Gastrocnemius medialis (tissue), 4 donors: ENCODE measurements around the gene SCMH1. TPM values are rescaled to one million over a fixed set of nuclear protein-coding genes. Genes with fewer than 3 reads are reported as not detected.
A peak's percentile ranks its signal among the peaks of the same experiment; 100 is the strongest.

ENCODE experiments used
- ATAC-seq, 2 donors: fragments of 150-250 bp; one replicate each; pipeline ENCODE4 v1.9.1; 2016
- DNase-seq, 2 donors: peaks; one replicate each; pipeline ENCODE4 v3.0.0-alpha.2; 2019
- H3K27ac ChIP-seq, 4 donors: fragments of 200-600 bp; sonication (generic); 1 replicate in 1 of 4; 2 replicates in 3 of 4; pipeline ENCODE4 v1.5.1; 2016 to 2018; ENCODE audit warnings: mild to moderate bottlenecking in 2 of 4, moderate library complexity in 1 of 4
- H3K27me3 ChIP-seq, 3 donors: fragments of 200-600 bp; sonication (generic) in 2 of 3; 1 replicate in 1 of 3; 2 replicates in 2 of 3; pipeline versions ENCODE4 v1.5.1 to v1.6.0; 2016 to 2019; ENCODE audit warnings: mild to moderate bottlenecking in 1 of 3, moderate library complexity in 1 of 3
- H3K36me3 ChIP-seq, 2 donors: fragments of 200-600 bp; sonication (generic) in 1 of 2; one replicate each; pipeline ENCODE4 v1.5.1; 2017 to 2018
- H3K4me1 ChIP-seq, 2 donors: fragments of 200-600 bp; sonication (generic) in 1 of 2; one replicate each; pipeline ENCODE4 v1.5.1; 2016 to 2017; ENCODE audit warnings: mild to moderate bottlenecking in 2 of 2
- H3K4me3 ChIP-seq, 4 donors: fragments of 200-600 bp; sonication (generic) in 3 of 4; 1 replicate in 1 of 4; 2 replicates in 3 of 4; pipeline ENCODE4 v1.5.1; 2016 to 2019; ENCODE audit warnings: mild to moderate bottlenecking in 2 of 4
- H3K9me3 ChIP-seq, 3 donors: fragments of 200-600 bp; sonication (generic) in 2 of 3; 1 replicate in 1 of 3; 2 replicates in 2 of 3; pipeline ENCODE4 v1.5.1; 2016 to 2019
- CTCF ChIP-seq, 5 experiments: fragments of 450-650 bp in 3 of 5; fragments of 200-600 bp in 2 of 5; sonication (generic) in 2 of 5; IDR thresholded peaks in 4 of 5; conservative IDR thresholded peaks in 1 of 5; 1 replicate in 4 of 5; 2 replicates in 1 of 5; pipeline ENCODE4 v1.5.1; 2016 to 2019; ENCODE audit warnings: antibody characterized with exemption in 5 of 5, mild to moderate bottlenecking in 3 of 5, moderate library complexity in 3 of 5
- POLR2A ChIP-seq, 2 donors: fragments of 450-650 bp; IDR thresholded peaks; one replicate each; pipeline ENCODE4 v1.6.1; 2017; ENCODE audit warnings: antibody characterized with exemption in 2 of 2, mild to moderate bottlenecking in 2 of 2, moderate library complexity in 2 of 2
- in situ Hi-C, 4 donors: fragments of 200-750 bp; cut with MboI; loops; one replicate each; pipeline versions ENCODE4 v1.15.0 to v1.8.0; 2017; ENCODE audit warnings: low sequenced_read_pairs in 4 of 4
- intact Hi-C: fragments of 100-400 bp; cut with DNase I; formaldehyde crosslinking; loops from one replicate; pipeline ENCODE4 v1.15.1; 2023; ENCODE audit warnings: low total_unique reads
- total RNA-seq, 4 donors: library from RNA; depleted of rRNA; stranded (reverse); fragments of >200 nt; gene quantifications; one replicate each; pipeline versions ENCODE4 v1.1.0 to v1.2.3, GENCODE V29; 2016

SCMH1 gene
- total RNA-seq = 10 to 100 TPM; 17.1 to 29.4 (median 25.5) TPM

- intact Hi-C loops = loop anchor here (2.0 kb wide), 1 partner anchor 133 kb away; no protein-coding TSS in a partner anchor
- no peak for TF ChIP-seq CTCF (IDR thresholded peaks at IDR 0.05 in 4 of 5, conservative IDR thresholded peaks at IDR 0.05 in 1 of 5)
- TF ChIP-seq POLR2A (IDR thresholded peaks at IDR 0.05) = no peak
- DNase-seq (peak; percentile 4 to 25), ATAC-seq (peak; percentile 69 to 70)
- no peaks in the 10 kb centered on the region for H3K27me3 ChIP-seq
- H3K9me3 ChIP-seq = no peaks in the 10 kb centered on the region
- peak within 1 kb of the TSS; percentile 67 to 93 (median 82) for H3K4me3 ChIP-seq
- in situ Hi-C loops = loop anchor here in 1 of 4 donors (25.0 kb wide), 1 partner anchor 205 kb away; no protein-coding TSS in a partner anchor
- peak within 1 kb of the TSS; percentile 81 to 98 (median 92) for H3K27ac ChIP-seq
- peaks cover 7 to 22% of the 10 kb centered on the region in 2 donors for H3K4me1 ChIP-seq
- H3K36me3 ChIP-seq = no peaks in the 10 kb centered on the region
Observed at GRCh38 chr1:41241749-41242341, at the start of gene SCMH1. Gene SCMH1, minus strand, starts transcription at chr1:41242306. Its CDS starts 56,173 bp downstream, at chr1:41186133.

GRCh38 chr1:41291195-41291594 lies 49.1 kb upstream of the SCMH1 start:
- H3K9me3 ChIP-seq = no peaks in the 10 kb centered on the region
- no peaks in the 10 kb centered on the region for H3K36me3 ChIP-seq
- ATAC-seq (no peak), DNase-seq (no peak)
- no peak overlapping the region for H3K27ac ChIP-seq
- TF ChIP-seq CTCF (IDR thresholded peaks at IDR 0.05 in 4 of 5, conservative IDR thresholded peaks at IDR 0.05 in 1 of 5) = no peak
- no peak for TF ChIP-seq POLR2A (IDR thresholded peaks at IDR 0.05)
- in situ Hi-C loops = no loop called here
- H3K27me3 ChIP-seq = peaks cover 0 to 5% (median 0%) of the 10 kb centered on the region in 3 donors
- H3K4me3 ChIP-seq = no peak overlapping the region
- intact Hi-C loops = no loop called here
- no peaks in the 10 kb centered on the region for H3K4me1 ChIP-seq

GRCh38 chr1:41289196-41289595 lies 47.1 kb upstream of the SCMH1 start:
- ATAC-seq (no peak), DNase-seq (no peak)
- Histone ChIP-seq H3K36me3 (no peaks in the 10 kb centered on the region), H3K27me3 (peaks cover 0 to 5% (median 0%) of the 10 kb centered on the region in 3 donors), H3K9me3 (no peaks in the 10 kb centered on the region), H3K4me3 (no peak overlapping the region), H3K4me1 (no peaks in the 10 kb centered on the region), H3K27ac (no peak overlapping the region)
- no peak for TF ChIP-seq CTCF (IDR thresholded peaks at IDR 0.05 in 4 of 5, conservative IDR thresholded peaks at IDR 0.05 in 1 of 5)
- no peak for TF ChIP-seq POLR2A (IDR thresholded peaks at IDR 0.05)
- in situ Hi-C loops (no loop called here), intact Hi-C loops (no loop called here)

GRCh38 chr1:41286992-41287391 lies 44.9 kb upstream of the SCMH1 start:
- Histone ChIP-seq H3K27ac (no peak overlapping the region), H3K27me3 (peaks cover 0 to 5% (median 0%) of the 10 kb centered on the region in 3 donors), H3K4me1 (no peaks in the 10 kb centered on the region), H3K9me3 (no peaks in the 10 kb centered on the region), H3K4me3 (no peak overlapping the region), H3K36me3 (no peaks in the 10 kb centered on the region)
- intact Hi-C loops (no loop called here), in situ Hi-C loops (no loop called here)
- DNase-seq (no peak), ATAC-seq (no peak)
- TF ChIP-seq CTCF (IDR thresholded peaks at IDR 0.05 in 4 of 5, conservative IDR thresholded peaks at IDR 0.05 in 1 of 5) (no peak), POLR2A (IDR thresholded peaks at IDR 0.05) (no peak)
